DOHH2 (cell line): Measurements from ENCODE around the gene OBSCN.

ENCODE experiments used
- CTCF ChIP-seq: fragments of 200-600 bp; sonication (generic); IDR thresholded peaks from one replicate; pipeline ENCODE4 v1.5.1; 2014; ENCODE audit warnings: antibody characterized with exemption, mild to moderate bottlenecking, low read depth, low read length; ENCODE audit not compliant: poor library complexity, severe bottlenecking
- EZH2phosphoT487 ChIP-seq: fragments of 200-600 bp; sonication (generic); IDR thresholded peaks from 2 replicates; pipeline ENCODE4 v1.6.1; 2017; ENCODE audit warnings: borderline replicate concordance, mild to moderate bottlenecking, antibody characterized with exemption, low read length, moderate library complexity, mixed read lengths

GRCh38 chr1:228400692-228401454 lies 193.0 kb downstream of the OBSCN start:
- TF ChIP-seq CTCF, result no peak
- no peak for TF ChIP-seq EZH2phosphoT487
